HTR-8/SVneo (cell line): Measurements from ENCODE around the gene SGF29.
"Not testable (repeated sequence)": the region's sequence is repeated elsewhere in the genome, so short reads cannot be mapped to it uniquely, and the experiment has no call there.

Experiments
- DNase-seq: peaks from one replicate; pipeline ENCODE4 v3.0.0; 2011; ENCODE audit warnings: low spot score, mixed read lengths; ENCODE audit not compliant: insufficient read length
- FAIRE-seq: peaks from 2 replicates; lab custom pipeline; 2011; peaks lifted over from hg19 to GRCh38; lab: Jason Lieb, UNC

Gene SGF29

GRCh38 chr16:28531777-28532744, 21.7 kb upstream of the SGF29 start:
- no peak for FAIRE-seq
- no peak for DNase-seq

GRCh38 chr16:28532940-28533647, 20.6 kb upstream of the SGF29 start:
- FAIRE-seq (no peak), DNase-seq (no peak)

GRCh38 chr16:28534542-28535373, 19.0 kb upstream of the SGF29 start:
- FAIRE-seq (no peak), DNase-seq (no peak)

- FAIRE-seq, result no peak
- no peak for DNase-seq
These were observed 16.6 kb upstream of the SGF29 start for GRCh38 chr16:28537076-28537475.

- no peak for DNase-seq
- FAIRE-seq, result no peak
These were observed 15.6 kb upstream of the SGF29 start for GRCh38 chr16:28537964-28538732.

- FAIRE-seq (no peak), DNase-seq (peak; percentile 57)
These were observed 14.8 kb upstream of the SGF29 start, which contains the start of gene NUPR1 for GRCh38 chr16:28538733-28539596. Gene NUPR1, minus strand, starts transcription at chr16:28538974. Its CDS starts 67 bp downstream, at chr16:28538907.

- no peak for FAIRE-seq
- DNase-seq, result no peak
These were observed 13.4 kb upstream of the SGF29 start for GRCh38 chr16:28540346-28540745.

GRCh38 chr16:28542646-28543045, 11.1 kb upstream of the SGF29 start:
- FAIRE-seq (no peak), DNase-seq (no peak)

GRCh38 chr16:28543072-28543471, 10.6 kb upstream of the SGF29 start:
- DNase-seq (no peak), FAIRE-seq (no peak)

GRCh38 chr16:28544998-28545397, 8.7 kb upstream of the SGF29 start:
- no peak for FAIRE-seq
- DNase-seq, result no peak

GRCh38 chr16:28545964-28546363, 7.8 kb upstream of the SGF29 start:
- FAIRE-seq, result not testable (repeated sequence)

GRCh38 chr16:28546626-28547025, 7.1 kb upstream of the SGF29 start:
- FAIRE-seq (no peak), DNase-seq (no peak)

More at GRCh38 chr16:28545964-28546363, 7.8 kb upstream of the SGF29 start:
- DNase-seq, result not testable (repeated sequence)

GRCh38 chr16:28548306-28548802, 5.4 kb upstream of the SGF29 start:
- no peak for DNase-seq

GRCh38 chr16:28549301-28549899, 4.3 kb upstream of the SGF29 start:
- FAIRE-seq, result no peak
- peak; percentile 29 for DNase-seq

More at GRCh38 chr16:28548306-28548802, 5.4 kb upstream of the SGF29 start:
- FAIRE-seq, result no peak

GRCh38 chr16:28554634-28555423, 1.1 kb downstream of the SGF29 start:
- DNase-seq (no peak), FAIRE-seq (no peak)

- FAIRE-seq (no peak), DNase-seq (no peak)
These were observed 1.8 kb downstream of the SGF29 start for GRCh38 chr16:28555561-28555960.

- FAIRE-seq (no peak), DNase-seq (no peak)
These were observed 3.2 kb downstream of the SGF29 start for GRCh38 chr16:28556914-28557320.
